Osteoblast (primary cell): Measurements from ENCODE around the gene FAM3C. TPM values are rescaled to one million over a fixed set of nuclear protein-coding genes. Genes with fewer than 3 reads are reported as not detected.

ENCODE experiments used
- DNase-seq: peaks from one replicate; pipeline ENCODE4 v3.0.0; 2011; ENCODE audit warnings: low spot score, mixed read lengths; ENCODE audit not compliant: insufficient read length; ENCODE audit errors: missing footprints
- H2AFZ ChIP-seq: 2 replicates; pipeline ENCODE4 v1.6.0; 2011; ENCODE audit warnings: mild to moderate bottlenecking, low read length
- H3K27ac ChIP-seq: 2 replicates; pipeline ENCODE4 v1.5.1; 2011; ENCODE audit warnings: mild to moderate bottlenecking, low read depth, low read length, moderate library complexity
- H3K27me3 ChIP-seq: 2 replicates; pipeline ENCODE4 v1.6.0; 2012; ENCODE audit warnings: mild to moderate bottlenecking, control low read depth, inconsistent platforms, low read length, moderate library complexity; ENCODE audit not compliant: insufficient read depth
- H3K36me3 ChIP-seq: 2 replicates; pipeline ENCODE4 v1.5.1; 2011; ENCODE audit warnings: mild to moderate bottlenecking, low read length, control low read depth, moderate library complexity; ENCODE audit not compliant: insufficient read depth
- H3K4me1 ChIP-seq: 2 replicates; pipeline ENCODE4 v1.5.1; 2011; ENCODE audit warnings: mild to moderate bottlenecking, low read length, control low read depth, moderate library complexity; ENCODE audit not compliant: insufficient read depth
- H3K4me2 ChIP-seq: 2 replicates; pipeline ENCODE4 v1.6.0; 2011; ENCODE audit warnings: mild to moderate bottlenecking, low read length; ENCODE audit not compliant: insufficient read depth
- H3K4me3 ChIP-seq: fragments of 200-600 bp; sonication (generic); 3 replicates; pipeline ENCODE4 v1.5.1; 2012; ENCODE audit warnings: mild to moderate bottlenecking, low read length, inconsistent platforms; ENCODE audit not compliant: insufficient read depth
- H3K79me2 ChIP-seq: 2 replicates; pipeline ENCODE4 v1.6.0; 2012; ENCODE audit warnings: mild to moderate bottlenecking, low read length, control low read depth, inconsistent platforms; ENCODE audit not compliant: insufficient read depth
- H3K9me3 ChIP-seq: 2 replicates; pipeline ENCODE4 v1.5.1; 2011; ENCODE audit warnings: low read depth, low read length, control low read depth
- H4K20me1 ChIP-seq: 2 replicates; pipeline ENCODE4 v1.6.0; 2012; ENCODE audit warnings: mild to moderate bottlenecking, low read length, control low read depth; ENCODE audit not compliant: insufficient read depth
- total RNA-seq: library from RNA; depleted of rRNA; stranded (reverse); fragments of >200 nt; gene quantifications from 2 replicates; pipeline ENCODE4 v1.2.3, GENCODE V29; 2012
- TF ChIP-seq, protein P1 (sequence below): IDR thresholded peaks from 2 replicates; pipeline ENCODE4 v1.5.1; 2011; ENCODE audit warnings: mild to moderate bottlenecking, low read depth, low read length, moderate library complexity; ENCODE audit errors: extremely low read depth

FAM3C gene
- total RNA-seq, 1 donor, result 65.5 TPM

DNA sequence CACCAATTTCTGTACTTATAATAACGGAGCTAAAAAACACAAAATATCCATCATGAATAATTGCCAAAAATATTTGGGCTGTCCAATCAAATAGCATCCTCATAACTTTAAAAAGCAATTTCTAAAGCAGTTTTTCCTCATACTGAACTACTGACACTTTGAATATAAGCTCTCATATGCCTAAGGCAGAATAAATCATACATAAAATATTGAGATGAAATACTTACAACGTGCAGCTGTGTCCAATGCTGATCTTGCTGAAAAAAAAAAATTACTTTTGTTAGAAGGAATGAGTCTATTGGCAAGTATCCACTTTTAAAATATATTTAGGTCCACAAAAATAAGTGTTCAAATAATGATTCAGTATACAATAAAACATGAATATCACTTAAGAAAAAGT is 24.2 kb downstream of the FAM3C start:
- Histone ChIP-seq H3K4me3 (no peak overlapping the region), H3K4me1 (peaks cover 12% of the 10 kb centered on the region), H3K9me3 (no peaks in the 10 kb centered on the region), H3K36me3 (peaks cover 49% of the 10 kb centered on the region), H2AFZ (no peak overlapping the region), H3K4me2 (no peak overlapping the region), H3K79me2 (peaks cover 26% of the 10 kb centered on the region), H4K20me1 (peaks cover 3% of the 10 kb centered on the region), H3K27ac (no peak overlapping the region), H3K27me3 (no peaks in the 10 kb centered on the region)
- no peak for DNase-seq
- TF ChIP-seq, protein P1, sequence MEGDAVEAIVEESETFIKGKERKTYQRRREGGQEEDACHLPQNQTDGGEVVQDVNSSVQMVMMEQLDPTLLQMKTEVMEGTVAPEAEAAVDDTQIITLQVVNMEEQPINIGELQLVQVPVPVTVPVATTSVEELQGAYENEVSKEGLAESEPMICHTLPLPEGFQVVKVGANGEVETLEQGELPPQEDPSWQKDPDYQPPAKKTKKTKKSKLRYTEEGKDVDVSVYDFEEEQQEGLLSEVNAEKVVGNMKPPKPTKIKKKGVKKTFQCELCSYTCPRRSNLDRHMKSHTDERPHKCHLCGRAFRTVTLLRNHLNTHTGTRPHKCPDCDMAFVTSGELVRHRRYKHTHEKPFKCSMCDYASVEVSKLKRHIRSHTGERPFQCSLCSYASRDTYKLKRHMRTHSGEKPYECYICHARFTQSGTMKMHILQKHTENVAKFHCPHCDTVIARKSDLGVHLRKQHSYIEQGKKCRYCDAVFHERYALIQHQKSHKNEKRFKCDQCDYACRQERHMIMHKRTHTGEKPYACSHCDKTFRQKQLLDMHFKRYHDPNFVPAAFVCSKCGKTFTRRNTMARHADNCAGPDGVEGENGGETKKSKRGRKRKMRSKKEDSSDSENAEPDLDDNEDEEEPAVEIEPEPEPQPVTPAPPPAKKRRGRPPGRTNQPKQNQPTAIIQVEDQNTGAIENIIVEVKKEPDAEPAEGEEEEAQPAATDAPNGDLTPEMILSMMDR, result no peak

DNA sequence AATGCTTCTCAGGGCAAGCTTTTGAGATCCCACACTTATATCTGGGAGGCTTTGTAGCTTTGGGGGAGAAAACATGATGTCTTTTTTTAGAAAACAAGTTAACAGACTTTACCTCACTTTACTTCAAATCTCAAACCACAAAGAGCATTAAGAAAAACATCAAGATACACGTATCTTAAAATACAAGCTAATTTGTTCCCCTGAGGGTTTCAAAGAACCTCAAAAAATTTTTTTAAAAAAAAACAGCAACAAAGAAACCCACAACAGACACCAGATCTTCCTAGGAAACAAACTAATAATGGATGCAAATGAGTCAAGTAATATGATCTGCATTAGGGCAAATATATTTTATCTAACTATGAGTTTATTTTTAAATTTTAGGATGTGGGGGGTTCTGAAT is 24.7 kb downstream of the FAM3C start:
- DNase-seq, result no peak
- peaks cover 12% of the 10 kb centered on the region for H3K4me1 ChIP-seq

DNA sequence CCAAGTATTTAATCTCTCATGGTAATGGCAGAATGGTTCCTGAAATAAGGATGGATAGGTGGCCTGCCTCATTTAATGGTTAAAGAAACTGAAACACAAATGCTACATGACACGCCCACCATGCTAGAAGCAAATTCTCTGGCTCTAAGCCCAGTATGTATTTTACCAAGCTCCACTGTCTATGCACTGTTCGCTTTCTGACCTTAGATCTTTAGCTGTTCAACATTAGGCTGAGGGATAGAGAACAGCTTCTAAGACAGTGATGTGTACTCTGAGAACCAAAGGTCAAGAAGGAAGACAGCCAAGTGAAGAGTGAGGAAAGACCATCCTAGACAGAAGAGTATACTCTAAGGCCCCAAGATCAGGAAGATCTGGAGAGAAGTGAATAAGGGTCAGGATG is 26.6 kb downstream of the FAM3C start:
- peak; percentile 76 for DNase-seq
- Histone ChIP-seq H3K4me3 (no peak overlapping the region), H3K79me2 (peaks cover 30% of the 10 kb centered on the region), H3K36me3 (peaks cover 41% of the 10 kb centered on the region), H3K27ac (no peak overlapping the region), H3K27me3 (no peaks in the 10 kb centered on the region), H2AFZ (no peak overlapping the region), H3K4me1 (peaks cover 12% of the 10 kb centered on the region), H3K9me3 (no peaks in the 10 kb centered on the region), H3K4me2 (no peak overlapping the region), H4K20me1 (peaks cover 3% of the 10 kb centered on the region)
- TF ChIP-seq, protein P1, result no peak

More for the DNA sequence above, 24.7 kb downstream of the FAM3C start:
- H3K79me2 ChIP-seq, result peaks cover 30% of the 10 kb centered on the region
- H3K36me3 ChIP-seq, result peaks cover 50% of the 10 kb centered on the region
- H3K4me3 ChIP-seq, result no peak overlapping the region
- peaks cover 6% of the 10 kb centered on the region for H4K20me1 ChIP-seq
- H3K27ac ChIP-seq, result no peak overlapping the region
- H3K27me3 ChIP-seq, result no peaks in the 10 kb centered on the region
- no peaks in the 10 kb centered on the region for H3K9me3 ChIP-seq
- H2AFZ ChIP-seq, result no peak overlapping the region
- TF ChIP-seq, protein P1, result no peak
- no peak overlapping the region for H3K4me2 ChIP-seq

DNA sequence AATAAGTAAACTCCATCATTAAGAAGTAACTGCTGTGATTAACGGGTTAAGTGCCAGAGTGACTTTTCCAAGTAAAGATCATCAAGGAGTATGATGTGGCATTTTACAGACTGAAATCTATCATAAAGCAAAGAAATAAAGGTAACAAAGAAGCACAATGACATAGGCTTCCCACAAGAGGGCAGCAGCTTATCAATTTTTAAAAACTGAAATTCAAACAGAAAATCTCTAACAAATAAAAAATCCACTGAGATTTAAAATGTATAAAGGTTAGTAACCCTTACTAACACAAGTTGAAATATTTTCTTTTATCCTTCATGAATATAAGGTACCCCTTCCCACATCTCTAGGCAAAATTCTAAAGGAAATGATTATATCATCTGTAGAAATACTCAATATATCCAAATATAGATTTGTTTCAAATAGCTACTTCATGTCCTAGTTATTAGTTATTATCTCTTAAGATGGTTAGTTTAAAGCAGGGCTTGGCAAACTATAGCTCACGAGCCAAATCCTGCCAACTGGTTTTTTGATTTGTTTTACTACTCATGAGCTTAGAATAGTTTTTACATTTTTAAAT is 29.2 kb downstream of the FAM3C start:
- Histone ChIP-seq H4K20me1 (peaks cover 3% of the 10 kb centered on the region), H3K79me2 (peaks cover 28% of the 10 kb centered on the region), H3K4me2 (no peak overlapping the region), H3K27me3 (no peaks in the 10 kb centered on the region), H3K9me3 (no peaks in the 10 kb centered on the region), H3K27ac (no peak overlapping the region), H3K4me1 (peaks cover 7% of the 10 kb centered on the region), H3K36me3 (peaks cover 58% of the 10 kb centered on the region), H3K4me3 (no peak overlapping the region), H2AFZ (no peak overlapping the region)
- TF ChIP-seq, protein P1, result peak; percentile 69
- DNase-seq, result no peak
